ENCODE data around the gene GPS1.

The GPS1 gene

GRCh38 chr17:82017612-82018151, 34.0 kb upstream of the GPS1 start:
- no peak for ATAC-seq (ENCODE audit: insufficient read depth, low read depth)
- peaks cover 35% of the 10 kb centered on the region for H4K20me1 ChIP-seq (ENCODE audit: insufficient read depth, low read length)
- no peak overlapping the region for H3K4me3 ChIP-seq (ENCODE audit: low read depth in 1 of 2, low read length in 2 of 2)

GRCh38 chr17:82018152-82018988, 33.3 kb upstream of the GPS1 start:
- Histone ChIP-seq H3K36me3 (ENCODE audit: insufficient read depth, low read length) (peaks cover 31% of the 10 kb centered on the region), H3K9me3 (ENCODE audit: insufficient read depth, low read length, severe bottlenecking) (no peaks in the 10 kb centered on the region), H3K4me1 (ENCODE audit: insufficient read depth, low read length) (peaks cover 22% of the 10 kb centered on the region), H3K27ac (ENCODE audit: low read length) (no peak overlapping the region), H2AFZ (ENCODE audit: low read depth, low read length) (no peak overlapping the region), H3K4me2 (ENCODE audit: insufficient read depth, low read length) (no peak overlapping the region), H3K9ac (ENCODE audit: low read depth, low read length) (no peak overlapping the region), H4K20me1 (ENCODE audit: insufficient read depth, low read length) (peaks cover 35% of the 10 kb centered on the region), H3K27me3 (ENCODE audit: insufficient read depth, low read length, poor library complexity) (no peaks in the 10 kb centered on the region), H3K4me3 (ENCODE audit: low read depth in 1 of 2, low read length in 2 of 2) (no peak overlapping the region), H3K79me2 (ENCODE audit: insufficient read depth, low read length) (peaks cover 30% of the 10 kb centered on the region)
- TF ChIP-seq EZH2 (IDR thresholded peaks at IDR 0.05; ENCODE audit: borderline replicate concordance, low read depth, low read length, severe bottlenecking) (no peak), CTCF (IDR thresholded peaks at IDR 0.05; ENCODE audit: borderline replicate concordance, extremely low read depth, low read length, poor library complexity, severe bottlenecking) (no peak)
- ATAC-seq (ENCODE audit: insufficient read depth, low read depth) (no peak), DNase-seq (no peak)

More at GRCh38 chr17:82017612-82018151, 34.0 kb upstream of the GPS1 start:
- no peak overlapping the region for H3K4me2 ChIP-seq (ENCODE audit: insufficient read depth, low read length)
- TF ChIP-seq EZH2 (IDR thresholded peaks at IDR 0.05; ENCODE audit: borderline replicate concordance, low read depth, low read length, severe bottlenecking) (no peak), CTCF (IDR thresholded peaks at IDR 0.05; ENCODE audit: borderline replicate concordance, extremely low read depth, low read length, poor library complexity, severe bottlenecking) (no peak)
- no peak overlapping the region for H3K9ac ChIP-seq (ENCODE audit: low read depth, low read length)
- H3K79me2 ChIP-seq (ENCODE audit: insufficient read depth, low read length): peaks cover 29% of the 10 kb centered on the region
- H3K4me1 ChIP-seq (ENCODE audit: insufficient read depth, low read length): peaks cover 22% of the 10 kb centered on the region
- peaks cover 31% of the 10 kb centered on the region for H3K36me3 ChIP-seq (ENCODE audit: insufficient read depth, low read length)
- no peak for DNase-seq
- no peak overlapping the region for H2AFZ ChIP-seq (ENCODE audit: low read depth, low read length)
- no peak overlapping the region for H3K27ac ChIP-seq (ENCODE audit: low read length)
- no peaks in the 10 kb centered on the region for H3K9me3 ChIP-seq (ENCODE audit: insufficient read depth, low read length, severe bottlenecking)
- H3K27me3 ChIP-seq (ENCODE audit: insufficient read depth, low read length, poor library complexity): no peaks in the 10 kb centered on the region

GRCh38 chr17:82018989-82019689, 32.6 kb upstream of the GPS1 start:
- Histone ChIP-seq H3K4me3 (ENCODE audit: low read depth in 1 of 2, low read length in 2 of 2) (no peak overlapping the region), H2AFZ (ENCODE audit: low read depth, low read length) (no peak overlapping the region), H3K9me3 (ENCODE audit: insufficient read depth, low read length, severe bottlenecking) (no peaks in the 10 kb centered on the region), H4K20me1 (ENCODE audit: insufficient read depth, low read length) (peaks cover 35% of the 10 kb centered on the region), H3K4me2 (ENCODE audit: insufficient read depth, low read length) (no peak overlapping the region), H3K27me3 (ENCODE audit: insufficient read depth, low read length, poor library complexity) (no peaks in the 10 kb centered on the region), H3K9ac (ENCODE audit: low read depth, low read length) (no peak overlapping the region), H3K27ac (ENCODE audit: low read length) (no peak overlapping the region), H3K4me1 (ENCODE audit: insufficient read depth, low read length) (peaks cover 28% of the 10 kb centered on the region), H3K79me2 (ENCODE audit: insufficient read depth, low read length) (peaks cover 37% of the 10 kb centered on the region), H3K36me3 (ENCODE audit: insufficient read depth, low read length) (peaks cover 31% of the 10 kb centered on the region)
- ATAC-seq (ENCODE audit: insufficient read depth, low read depth) (no peak), DNase-seq (no peak)
- TF ChIP-seq CTCF (IDR thresholded peaks at IDR 0.05; ENCODE audit: borderline replicate concordance, extremely low read depth, low read length, poor library complexity, severe bottlenecking): no peak
- no peak for TF ChIP-seq EZH2 (IDR thresholded peaks at IDR 0.05; ENCODE audit: borderline replicate concordance, low read depth, low read length, severe bottlenecking)
